Heart right ventricle (tissue), 16 donors: Measurements from ENCODE around the gene PHKA2. TPM values are rescaled to one million over a fixed set of nuclear protein-coding genes. Genes with fewer than 3 reads are reported as not detected.

ENCODE experiments used
- ATAC-seq, 8 donors: fragments of 200-7000 bp; cut with Tn5 transposase; one replicate each; pipeline ENCODE4 v1.9.1; 2020; ENCODE audit warnings: mild to moderate bottlenecking in 8 of 8, moderate library complexity in 8 of 8, moderate number of reproducible peaks in 1 of 8
- DNase-seq, 2 donors: peaks; one replicate each; pipeline ENCODE4 v3.0.0-alpha.2; 2020
- H3K27ac ChIP-seq, 10 donors: fragments of 200-600 bp; sonication (generic) in 2 of 10; one replicate each; pipeline versions ENCODE4 v1.5.0 to v1.8.0; 2020 to 2022; ENCODE audit warnings: mild to moderate bottlenecking in 3 of 10
- H3K27me3 ChIP-seq, 7 donors: fragments of 200-600 bp; one replicate each; pipeline ENCODE4 v1.8.0; 2021 to 2022; ENCODE audit warnings: mild to moderate bottlenecking in 2 of 7
- H3K36me3 ChIP-seq, 9 donors: fragments of 200-600 bp; sonication (generic) in 1 of 9; one replicate each; pipeline versions ENCODE4 v1.5.0 to v1.8.0; 2020 to 2022; ENCODE audit warnings: mild to moderate bottlenecking in 2 of 9
- H3K4me1 ChIP-seq, 9 donors: fragments of 200-600 bp; sonication (generic) in 1 of 9; one replicate each; pipeline versions ENCODE4 v1.5.0 to v1.8.0; 2020 to 2022; ENCODE audit warnings: mild to moderate bottlenecking in 4 of 9
- H3K4me3 ChIP-seq, 10 donors: fragments of 200-600 bp; sonication (generic) in 2 of 10; one replicate each; pipeline versions ENCODE4 v1.5.0 to v1.8.0; 2020 to 2022; ENCODE audit warnings: mild to moderate bottlenecking in 7 of 10, moderate library complexity in 2 of 10
- H3K9me3 ChIP-seq, 11 donors: fragments of 200-600 bp in 10 of 11; sonication (generic) in 2 of 11; one replicate each; pipeline versions ENCODE4 v1.5.0 to v1.8.0; 2013 to 2022; ENCODE audit warnings: mild to moderate bottlenecking in 2 of 11, control low read depth in 1 of 11, moderate library complexity in 1 of 11
- CTCF ChIP-seq, 9 donors: fragments of 200-600 bp; sonication (generic) in 2 of 9; IDR thresholded peaks; one replicate each; pipeline versions ENCODE4 v1.5.0 to v1.8.0; 2021 to 2022; ENCODE audit warnings: antibody characterized with exemption in 9 of 9, mild to moderate bottlenecking in 5 of 9, moderate library complexity in 1 of 9
- WGBS, 2 donors: extraction: QIAGEN DNeasy Blood & Tissue Kit; methylation state at CpG; one replicate each; pipeline ENCODE4 v1.1.7; 2013; ENCODE audit warnings: inconsistent platforms in 1 of 2; 5-methylcytosine and 5-hydroxymethylcytosine counted together
- intact Hi-C, 10 donors: fragments of 100-400 bp; cut with DNase I; formaldehyde crosslinking; loops; one replicate each; pipeline versions ENCODE4 v1.11.1 to v1.14.2; 2022
- polyA plus RNA-seq, 2 donors: library from polyadenylated mRNA; stranded (reverse); fragments of 200-250 nt; gene quantifications; one replicate each; pipeline ENCODE4 v1.2.3, GENCODE V29; 2013
- total RNA-seq, 10 donors: library from RNA; stranded (reverse); fragmentation: NEBNext Ultra II Directional in 3 of 10; extraction: Animal tissue kit (Norgen Biotek cat#: 25700) in 3 of 10; gene quantifications; one replicate each; pipeline versions ENCODE4 v1.2.1 to v1.2.4, GENCODE V29; 2021 to 2023
- donor health status: Arrhythmogenic right ventricular cardiomyopathy.
- donor health status: ischemic (EF 13 %, LVEDD 7.1; RV severe dilation, severe dysfunction).
- donor health status: healthy with polysubstance abuse.
- donor health status: DM: no; HTN: yes; CAD: no.
- donor health status: DM: no; HTN: no; CAD: no.
- donor health status: ischemic (EF 25% LVEDD 6.9; RV normal size, moderate dysfunction).
- donor health status: ischemic (EF 25% LVEDD 5.7; RV mildly dilated, moderate dysfunction).
- donor health status: healthy.
- donor health status: DM: yes; HTN: yes; CAD: no.
- donor health status: Ischemic cardiomyopathy.
- donor health status: ischemic (EF 35%, LVEDD 5.7; RV mildly dilated, moderate dysfunction).
- donor health status: nonischemic (EF 11% LVEDD 7.7; RV severe dilation, severe dysfunction).
- donor health status: DM: yes; HTN: yes; CAD: no.
- donor health status: PGD.
- donor health status: ischemic (EF 29% LVEDD 5.4; RV normal size, mild dysfunction).
- donor health status: nonischemic (EF 23%, LVEDD 6.1; RV moderate dilation, normal function).

Gene PHKA2
- total and polyA plus RNA-seq, 12 donors, result 15.6 to 61.1 (median 25.3) TPM

- 89 to 94% methylated on average over 7 of the region's 7 CpGs for WGBS, 2 donors
- Histone ChIP-seq H3K27me3 (no peaks in the 10 kb centered on the region), H3K4me1 (no peaks in the 10 kb centered on the region), H3K27ac (peak overlapping the region in 1 of 10 donors; percentile 3), H3K4me3 (no peak overlapping the region), H3K36me3 (peaks cover 0 to 11% (median 0%) of the 10 kb centered on the region in 9 donors), H3K9me3 (no peaks in the 10 kb centered on the region)
- DNase-seq (no peak), ATAC-seq (no peak)
- intact Hi-C loops, result no loop called here
- no peak for TF ChIP-seq CTCF (IDR thresholded peaks at IDR 0.05)
Measured at GRCh38 chrX:18956303-18957032, 27.4 kb downstream of the PHKA2 start.

DNA sequence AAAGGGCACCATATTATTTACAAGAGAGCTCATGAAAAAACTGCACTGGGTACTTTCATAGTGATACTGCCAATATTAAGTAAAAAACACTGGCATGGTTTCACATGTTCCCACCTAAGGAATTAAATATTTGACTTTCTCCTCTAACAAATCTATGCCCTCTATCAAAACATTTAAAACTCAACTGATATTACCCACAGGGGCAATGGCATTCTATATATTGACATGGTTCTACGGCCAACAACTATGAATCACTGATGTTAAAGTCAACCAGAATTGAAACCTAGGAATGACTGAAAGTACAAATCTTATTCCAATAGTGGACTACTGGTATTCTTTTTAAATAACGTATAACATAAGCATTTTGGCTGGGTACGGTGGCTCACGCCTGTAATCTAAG, 28.2 kb downstream of the PHKA2 start:
- WGBS, 2 donors, result 90 to 97% methylated on average over 4 of the region's 4 CpGs
- H3K36me3 ChIP-seq, result peaks cover 0 to 15% (median 0%) of the 10 kb centered on the region in 9 donors

DNA sequence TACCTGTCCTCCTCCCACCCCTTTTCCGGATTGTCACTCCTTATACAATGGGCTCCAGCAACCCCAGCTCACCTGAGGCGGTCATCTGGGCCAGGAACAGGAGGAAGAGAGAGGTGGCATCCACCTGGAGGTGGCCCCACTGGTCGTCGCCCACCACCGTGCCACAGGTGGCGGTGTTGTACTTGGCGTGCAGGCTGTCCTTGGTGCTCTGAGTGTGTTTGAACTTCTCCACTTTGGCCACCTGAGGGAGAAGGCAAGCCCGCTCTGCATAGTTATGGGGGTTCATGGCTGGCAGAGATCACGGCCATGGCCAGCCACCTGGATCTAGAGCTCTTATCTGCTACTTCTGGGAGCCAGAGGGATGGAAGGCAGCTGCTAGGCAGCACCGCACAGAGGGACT, 32.9 kb downstream of the PHKA2 start:
- no peak overlapping the region for H3K27ac ChIP-seq
- peaks cover 0 to 34% (median 0%) of the 10 kb centered on the region in 9 donors for H3K36me3 ChIP-seq
- H3K4me1 ChIP-seq, result no peaks in the 10 kb centered on the region
- no peaks in the 10 kb centered on the region for H3K27me3 ChIP-seq
- TF ChIP-seq CTCF (IDR thresholded peaks at IDR 0.05), result no peak
- no peak for ATAC-seq
- WGBS, 2 donors, result 84 to 97% methylated on average over 9 to 10 of the region's 10 CpGs
- no peak overlapping the region for H3K4me3 ChIP-seq
- intact Hi-C loops, result no loop called here
- no peak for DNase-seq
- no peaks in the 10 kb centered on the region for H3K9me3 ChIP-seq

More for the DNA sequence above, 28.2 kb downstream of the PHKA2 start:
- Histone ChIP-seq H3K27me3 (no peaks in the 10 kb centered on the region), H3K27ac (no peak overlapping the region), H3K4me3 (no peak overlapping the region), H3K4me1 (no peaks in the 10 kb centered on the region), H3K9me3 (no peaks in the 10 kb centered on the region)
- no peak for DNase-seq
- TF ChIP-seq CTCF (IDR thresholded peaks at IDR 0.05), result no peak
- intact Hi-C loops, result no loop called here
- ATAC-seq, result no peak

GRCh38 chrX:18949944-18950301, 34.0 kb downstream of the PHKA2 start:
- H3K27me3 ChIP-seq, result no peaks in the 10 kb centered on the region
- H3K27ac ChIP-seq, result no peak overlapping the region
- intact Hi-C loops, result no loop called here
- 89 to 94% methylated on average over 8 of the region's 8 CpGs for WGBS, 2 donors
- TF ChIP-seq CTCF (IDR thresholded peaks at IDR 0.05), result no peak
- DNase-seq (no peak), ATAC-seq (no peak)
- peaks cover 0 to 34% (median 0%) of the 10 kb centered on the region in 9 donors for H3K36me3 ChIP-seq
- no peaks in the 10 kb centered on the region for H3K4me1 ChIP-seq
- H3K9me3 ChIP-seq, result no peaks in the 10 kb centered on the region
- H3K4me3 ChIP-seq, result no peak overlapping the region
